A549 (cell line): ENCODE data around the gene CDC45.

Experiments used
- CHD2 ChIP-seq: fragments of 150-350 bp; IDR thresholded peaks from 2 replicates; pipeline ENCODE4 v1.6.1; 2014; ENCODE audit warnings: low read length; ENCODE audit not compliant: partially characterized antibody
- TF ChIP-seq, protein P1 (sequence below): fragments of >200 bp; sonication (Bioruptor Twin); formaldehyde crosslinking; IDR thresholded peaks from 3 replicates; pipeline ENCODE4 v1.5.1; 2016

DNA sequence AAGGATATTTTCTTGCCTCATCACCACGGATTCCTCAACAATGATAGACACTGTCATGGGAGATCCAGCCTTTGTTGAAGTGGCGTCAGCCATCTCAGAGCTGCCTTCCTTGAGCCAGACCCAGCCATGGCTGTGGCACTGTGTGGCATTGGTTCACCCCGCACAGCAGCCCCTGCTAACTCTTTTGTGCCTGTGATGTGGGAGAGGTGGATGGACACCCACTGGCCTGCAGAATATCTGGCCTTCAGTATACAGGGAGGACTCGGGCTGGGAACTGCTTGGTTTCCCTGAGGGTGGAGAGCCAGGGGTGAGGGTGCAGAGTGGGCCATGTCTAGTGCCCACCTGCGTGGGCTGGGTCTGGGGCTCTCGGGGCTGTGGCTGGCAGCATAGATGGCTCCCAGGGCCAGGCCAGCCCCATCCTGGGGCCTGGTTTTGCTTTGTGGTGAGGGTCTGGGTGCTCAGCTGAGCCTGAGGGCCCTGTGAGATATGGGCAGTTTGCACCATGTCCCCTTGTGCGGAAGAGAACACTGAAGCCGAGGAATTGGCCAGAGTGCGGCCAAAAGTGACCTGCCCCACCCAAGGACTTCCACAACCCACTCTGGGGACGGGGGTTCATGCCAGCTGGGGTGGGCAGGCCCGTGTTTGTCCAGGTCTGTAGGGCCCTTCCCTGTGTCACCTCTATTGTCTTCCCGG lies 38.3 kb downstream of the CDC45 start:
- TF ChIP-seq, protein P1, sequence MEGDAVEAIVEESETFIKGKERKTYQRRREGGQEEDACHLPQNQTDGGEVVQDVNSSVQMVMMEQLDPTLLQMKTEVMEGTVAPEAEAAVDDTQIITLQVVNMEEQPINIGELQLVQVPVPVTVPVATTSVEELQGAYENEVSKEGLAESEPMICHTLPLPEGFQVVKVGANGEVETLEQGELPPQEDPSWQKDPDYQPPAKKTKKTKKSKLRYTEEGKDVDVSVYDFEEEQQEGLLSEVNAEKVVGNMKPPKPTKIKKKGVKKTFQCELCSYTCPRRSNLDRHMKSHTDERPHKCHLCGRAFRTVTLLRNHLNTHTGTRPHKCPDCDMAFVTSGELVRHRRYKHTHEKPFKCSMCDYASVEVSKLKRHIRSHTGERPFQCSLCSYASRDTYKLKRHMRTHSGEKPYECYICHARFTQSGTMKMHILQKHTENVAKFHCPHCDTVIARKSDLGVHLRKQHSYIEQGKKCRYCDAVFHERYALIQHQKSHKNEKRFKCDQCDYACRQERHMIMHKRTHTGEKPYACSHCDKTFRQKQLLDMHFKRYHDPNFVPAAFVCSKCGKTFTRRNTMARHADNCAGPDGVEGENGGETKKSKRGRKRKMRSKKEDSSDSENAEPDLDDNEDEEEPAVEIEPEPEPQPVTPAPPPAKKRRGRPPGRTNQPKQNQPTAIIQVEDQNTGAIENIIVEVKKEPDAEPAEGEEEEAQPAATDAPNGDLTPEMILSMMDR = no peak
- no peak for TF ChIP-seq CHD2
